Dermis microvascular lymphatic vessel endothelial cell (primary cell): ENCODE data around the gene ARHGEF4. TPM values are rescaled to one million over a fixed set of nuclear protein-coding genes. Genes with fewer than 3 reads are reported as not detected.

Experiments
- DNase-seq, 2 donors: peaks; one replicate each; pipeline versions ENCODE4 v3.0.0 to v3.0.0-alpha.2; 2010; ENCODE audit warnings: low read depth in 2 of 2
- total RNA-seq: library from RNA; depleted of rRNA; stranded (reverse); fragments of >200 nt; gene quantifications from 2 replicates; pipeline ENCODE4 v1.2.1, GENCODE V29; 2014

ARHGEF4 gene, protein sequence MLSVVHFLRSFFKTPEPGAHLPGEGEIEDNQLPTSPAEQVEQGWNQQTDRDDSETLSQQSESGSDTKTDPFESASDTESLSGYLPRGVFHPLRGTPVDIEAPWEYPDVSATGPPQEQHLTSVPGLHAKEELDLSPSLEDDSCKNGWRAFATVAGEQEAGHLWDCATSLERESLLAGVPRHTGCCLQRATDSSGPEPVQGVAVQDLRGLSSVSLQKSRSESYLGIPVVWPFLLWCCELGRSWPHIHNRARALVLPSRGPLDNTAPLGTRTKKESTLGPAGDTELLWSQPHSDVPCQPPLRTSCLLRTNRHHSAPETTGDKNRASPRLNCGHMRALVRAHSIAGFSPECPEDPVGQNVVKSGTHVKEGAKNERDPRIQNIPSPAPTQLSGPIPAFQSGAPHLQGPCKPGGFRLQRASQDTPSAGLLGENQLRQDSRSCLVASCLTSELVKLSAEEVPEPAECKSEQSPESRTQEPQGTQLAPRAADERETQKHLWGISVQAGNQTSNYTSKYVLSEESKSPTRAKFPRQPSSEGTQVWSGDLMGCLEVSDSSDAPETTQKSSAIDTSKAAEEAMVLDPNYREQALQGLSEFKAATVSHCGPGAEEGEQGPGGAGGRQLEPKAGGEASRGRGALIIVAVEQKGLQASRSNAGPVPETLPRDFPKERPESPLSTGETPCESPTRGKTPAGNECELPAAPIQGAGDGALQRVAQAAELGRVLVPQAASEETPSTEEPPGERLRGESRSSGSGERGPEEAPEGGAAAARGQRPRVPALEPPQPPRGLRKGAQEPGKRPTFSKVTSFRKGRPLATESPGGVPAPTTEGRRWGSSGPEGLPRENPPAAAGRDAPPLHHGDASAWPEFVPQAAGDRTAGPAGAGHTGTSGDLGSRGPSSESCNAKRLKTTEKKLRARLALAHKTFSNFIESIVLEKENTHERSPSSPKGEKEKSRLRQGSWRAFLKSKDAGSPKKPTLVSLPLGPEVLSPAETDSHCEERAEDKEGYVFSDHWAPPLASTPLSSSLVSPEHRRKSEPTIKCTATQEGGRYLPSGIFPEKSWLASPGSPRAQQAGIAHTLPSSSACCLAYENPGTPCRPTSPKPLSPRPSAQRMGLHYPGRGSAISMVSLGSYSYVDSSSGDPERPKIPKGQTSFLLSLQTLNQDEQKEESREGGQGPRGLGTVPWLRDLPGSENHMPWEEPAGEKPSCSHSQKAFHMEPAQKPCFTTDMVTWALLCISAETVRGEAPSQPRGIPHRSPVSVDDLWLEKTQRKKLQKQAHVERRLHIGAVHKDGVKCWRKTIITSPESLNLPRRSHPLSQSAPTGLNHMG (N-terminal part only)
- 0.26 and 0.63 TPM in 2 replicates for total RNA-seq

DNA sequence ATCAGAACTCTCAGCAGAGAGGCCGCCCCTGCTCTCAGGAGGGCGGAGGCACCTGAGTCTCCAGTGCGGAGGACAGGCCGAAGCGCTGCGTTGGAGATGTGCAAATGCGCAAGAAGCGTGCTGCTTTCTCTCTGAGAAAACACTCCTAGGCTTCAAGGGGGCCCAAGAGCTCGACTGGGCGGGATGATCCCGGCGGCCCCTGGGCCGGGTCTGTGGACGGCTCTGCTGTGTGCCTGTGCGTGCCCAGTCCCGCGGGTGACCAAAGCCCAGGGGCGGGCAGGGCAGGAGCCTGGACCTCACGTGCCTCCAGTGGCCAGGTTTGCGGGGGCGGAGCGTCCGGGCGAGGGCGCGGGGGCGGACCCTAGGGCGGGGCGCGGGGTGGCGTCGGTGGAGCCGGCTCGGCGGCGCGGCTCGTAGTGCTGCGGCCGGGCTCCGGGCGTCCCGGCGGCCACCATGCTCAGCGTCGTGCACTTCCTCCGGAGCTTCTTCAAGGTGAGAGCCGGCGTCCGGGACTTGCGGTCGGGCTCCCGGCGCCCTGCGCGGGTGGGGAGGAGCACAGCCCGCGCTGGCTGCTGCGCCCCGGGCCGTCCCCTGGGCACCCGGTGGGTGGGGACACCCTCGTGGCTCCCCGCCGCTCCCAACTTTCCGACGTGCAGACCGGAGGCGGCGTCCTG is at the start of gene ARHGEF4:
Gene ARHGEF4 (plus strand): TSS at position 414 of the 674 bp plus-strand sequence. CDS start 40 bp downstream, at position 454.
- peak in 1 of 2 donors; percentile 15 for DNase-seq

DNA sequence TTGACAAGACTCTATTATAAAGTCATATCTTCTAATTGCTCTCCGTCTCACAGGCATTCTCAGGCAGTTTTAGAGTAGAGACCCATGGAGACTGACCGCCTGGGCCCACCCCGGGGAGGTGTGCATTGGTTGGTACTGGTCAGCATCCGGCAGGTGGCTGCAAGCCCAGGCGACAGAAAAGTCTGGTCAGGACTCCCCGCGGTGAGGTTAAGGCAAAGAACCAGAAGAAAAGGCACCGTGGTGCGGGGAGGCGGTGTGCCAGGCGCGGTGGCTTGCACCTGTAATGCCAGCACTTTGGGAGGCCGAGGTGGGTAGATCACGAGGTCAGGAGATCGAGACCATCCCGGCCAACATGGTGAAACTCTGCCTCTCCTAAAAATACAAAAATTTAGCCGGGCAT is 48.9 kb upstream of the ARHGEF4 start:
- DNase-seq: no peak

DNA sequence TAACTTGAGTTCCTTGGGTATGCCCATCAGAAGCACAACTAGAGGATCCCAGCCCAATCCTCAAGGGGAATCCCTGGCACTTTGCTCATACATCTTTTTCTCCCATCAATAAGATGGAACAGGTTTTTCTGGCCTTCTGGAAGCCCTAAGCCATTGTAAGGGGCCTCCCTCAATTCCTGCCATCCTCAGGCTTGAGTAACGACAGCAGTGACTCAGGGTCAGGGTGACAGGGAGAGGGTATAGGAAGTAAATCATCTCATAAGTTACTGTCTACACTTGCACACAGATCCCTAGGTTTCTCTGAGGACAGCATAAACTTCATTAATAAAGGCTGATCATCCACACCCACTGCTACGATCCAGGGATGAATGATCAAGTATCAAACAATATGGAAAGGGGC is 46.4 kb upstream of the ARHGEF4 start:
- DNase-seq: no peak

DNA sequence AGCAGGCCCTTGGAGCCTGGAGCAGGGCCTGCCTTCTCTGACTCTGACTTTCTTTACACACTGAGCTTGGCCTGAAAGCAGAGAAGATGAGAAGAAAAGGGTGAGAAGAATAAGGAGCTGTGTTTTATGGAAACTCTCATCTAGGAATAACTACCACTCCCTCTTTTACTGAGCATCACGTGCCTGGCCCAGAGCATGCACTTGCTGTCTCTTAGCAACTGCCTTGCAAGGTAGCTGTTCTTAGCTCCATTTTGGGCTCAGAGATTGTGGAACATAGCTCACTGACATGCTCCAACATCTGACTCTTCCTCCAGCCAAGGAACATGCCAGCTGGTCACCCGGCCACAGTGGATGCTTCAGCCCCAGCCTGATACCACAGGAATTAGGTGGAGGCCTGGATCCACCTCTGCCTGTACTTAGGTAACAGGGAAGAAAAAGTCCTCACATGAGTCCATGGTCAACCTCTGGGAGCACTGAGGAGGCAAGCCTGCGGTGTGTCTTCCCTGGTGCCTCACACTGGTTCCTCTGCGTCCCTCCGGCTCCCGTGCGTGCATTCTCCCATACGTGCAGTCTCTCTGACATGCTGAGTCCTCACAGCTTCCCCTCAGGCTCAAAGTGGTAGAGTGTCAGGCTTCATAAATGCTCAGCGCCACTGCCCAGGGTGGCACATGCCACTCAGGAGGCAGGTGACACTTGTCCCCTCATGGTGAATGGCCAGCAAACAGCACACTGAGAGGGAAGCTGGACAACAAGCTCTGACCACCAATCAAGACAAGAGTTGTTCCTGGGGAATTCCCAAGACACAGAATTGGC is 45.7 kb upstream of the ARHGEF4 start:
- DNase-seq: no peak

- DNase-seq: no peak
Observed at GRCh38 chr2:130791617-130791939, 45.1 kb upstream of the ARHGEF4 start.

- DNase-seq: no peak
Observed at GRCh38 chr2:130795431-130795830, 41.3 kb upstream of the ARHGEF4 start.

DNA sequence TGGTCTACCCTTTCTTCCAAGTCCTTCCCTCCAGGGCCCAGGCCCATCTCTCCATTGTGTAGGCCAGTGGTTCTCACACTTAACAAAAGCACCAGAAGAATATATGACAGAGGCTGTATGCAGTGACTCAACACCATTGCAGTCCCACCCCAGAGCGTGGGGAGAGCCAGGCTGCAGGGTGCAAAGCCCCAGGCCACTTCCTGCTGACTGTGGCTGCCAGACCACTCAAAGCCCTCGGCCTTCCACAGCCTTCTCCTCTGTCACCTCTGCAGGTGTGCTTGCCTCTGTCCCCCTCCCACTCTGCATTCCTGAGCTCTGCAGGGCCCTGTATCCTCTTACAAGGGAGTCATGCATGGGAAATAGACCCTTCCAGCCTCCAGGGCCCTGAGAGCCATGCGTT is 40.4 kb upstream of the ARHGEF4 start:
- DNase-seq: no peak

- DNase-seq: peak; percentile 60 to 85
Observed at GRCh38 chr2:130797493-130798435, 39.0 kb upstream of the ARHGEF4 start.

GRCh38 chr2:130798472-130799218 is 38.1 kb upstream of the ARHGEF4 start:
- no peak for DNase-seq

GRCh38 chr2:130799295-130799694 is 37.4 kb upstream of the ARHGEF4 start:
- no peak for DNase-seq

- DNase-seq: no peak
Observed at GRCh38 chr2:130805613-130806012, 31.1 kb upstream of the ARHGEF4 start.

DNA sequence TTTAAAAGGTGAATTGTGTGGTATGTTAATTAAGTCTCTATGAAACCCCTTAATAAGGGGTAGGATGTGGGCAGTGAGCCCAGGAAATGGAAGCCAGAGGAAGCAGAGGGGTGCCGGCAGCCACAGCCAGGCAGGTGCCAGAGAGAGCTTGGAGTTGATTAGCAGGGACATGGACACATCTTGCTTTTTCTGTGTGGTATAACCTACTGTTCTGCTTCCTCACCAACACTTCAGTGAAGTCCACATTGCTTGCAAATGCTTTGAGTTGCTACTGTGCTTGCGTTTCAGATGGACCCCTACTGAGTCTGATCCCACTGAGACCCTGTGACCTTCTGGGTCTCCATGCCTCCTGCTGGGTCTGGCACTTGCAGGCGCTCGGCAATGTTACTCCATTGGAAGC is 30.3 kb upstream of the ARHGEF4 start:
- no peak for DNase-seq

GRCh38 chr2:130807659-130808385 is 28.9 kb upstream of the ARHGEF4 start:
- no peak for DNase-seq

DNA sequence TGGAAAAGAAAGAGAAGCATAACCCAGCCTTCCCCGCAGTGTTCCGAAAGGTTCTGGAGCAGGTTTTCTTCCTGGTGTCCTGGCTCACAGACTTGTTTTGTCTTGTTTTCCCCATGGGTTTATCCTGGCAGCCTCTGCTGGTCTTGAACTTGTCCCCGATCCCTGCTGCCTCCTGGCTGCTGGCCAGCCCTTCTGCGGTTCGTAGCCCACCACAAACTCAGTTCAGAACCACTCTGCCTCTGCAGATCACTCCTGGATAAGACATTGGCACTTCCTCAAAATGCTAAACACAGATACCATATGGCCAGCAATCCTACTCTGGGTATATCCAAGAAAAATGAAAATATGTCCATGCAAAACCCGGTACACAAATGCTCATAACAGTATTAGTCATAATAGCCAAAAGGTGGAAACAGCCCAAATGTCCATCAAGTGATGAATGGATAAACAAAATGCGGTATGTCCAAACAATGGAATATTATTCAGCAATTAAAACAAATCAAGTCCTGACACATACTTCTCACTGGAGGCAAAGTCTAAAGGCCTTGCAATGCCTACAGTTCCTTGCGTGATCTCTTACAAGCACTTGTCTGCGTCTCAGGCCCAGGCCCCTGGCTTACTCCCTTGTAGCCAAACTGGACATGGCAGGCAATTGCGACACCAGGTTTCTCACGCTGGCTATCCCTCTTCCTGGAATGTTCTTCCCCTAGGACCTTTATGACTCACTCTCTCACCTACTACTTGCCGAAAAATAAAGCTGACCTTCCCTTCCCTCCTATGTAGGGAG is 28.0 kb upstream of the ARHGEF4 start:
- DNase-seq: no peak

GRCh38 chr2:130810490-130810889 is 26.2 kb upstream of the ARHGEF4 start:
- no peak for DNase-seq

- no peak for DNase-seq
Observed at GRCh38 chr2:130813722-130814121, 23.0 kb upstream of the ARHGEF4 start.
